ENCODE measurements around the gene RGPD6.
A peak's percentile ranks its signal among the peaks of the same experiment; 100 is the strongest.
"Not testable (repeated sequence)": the region's sequence is repeated elsewhere in the genome, so short reads cannot be mapped to it uniquely, and the experiment has no call there.

The RGPD6 gene

DNA sequence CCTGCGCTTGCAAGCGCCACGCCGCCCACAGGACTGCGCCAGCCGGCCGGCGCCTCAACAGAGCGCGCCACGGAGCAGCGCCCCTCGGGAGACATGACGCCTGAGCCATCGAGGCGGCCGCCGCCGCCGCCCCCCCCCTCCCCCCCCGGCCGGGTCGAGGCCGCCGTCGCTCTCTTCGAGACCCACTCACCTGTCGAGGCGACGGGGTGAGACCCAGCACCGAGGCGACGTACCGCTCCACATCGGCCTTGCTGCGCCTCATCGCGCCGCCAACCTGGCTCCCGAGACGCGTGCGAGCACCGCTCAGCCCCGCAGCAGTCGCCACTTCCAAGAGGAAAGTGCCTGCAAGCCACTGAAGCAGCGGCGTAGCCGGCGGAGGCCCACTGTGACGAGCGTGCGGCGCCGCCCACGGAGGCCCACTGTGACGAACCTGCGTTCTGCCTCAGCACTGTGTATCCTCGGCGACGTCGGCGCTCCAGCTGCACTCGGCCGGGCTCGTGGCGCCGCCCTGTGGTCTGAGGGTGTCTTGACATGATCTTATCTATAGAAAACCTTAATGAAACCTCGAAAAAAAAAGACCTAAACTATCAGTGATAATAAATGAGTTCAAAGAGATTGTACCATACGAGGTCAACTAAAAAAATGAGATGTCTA is at the start of gene RGPD6:
Gene RGPD6 (minus strand): TSS at position 460 of the 654 bp plus-strand sequence. CDS start 198 bp downstream, at position 262.
- DNase-seq, result not testable (repeated sequence)

DNA sequence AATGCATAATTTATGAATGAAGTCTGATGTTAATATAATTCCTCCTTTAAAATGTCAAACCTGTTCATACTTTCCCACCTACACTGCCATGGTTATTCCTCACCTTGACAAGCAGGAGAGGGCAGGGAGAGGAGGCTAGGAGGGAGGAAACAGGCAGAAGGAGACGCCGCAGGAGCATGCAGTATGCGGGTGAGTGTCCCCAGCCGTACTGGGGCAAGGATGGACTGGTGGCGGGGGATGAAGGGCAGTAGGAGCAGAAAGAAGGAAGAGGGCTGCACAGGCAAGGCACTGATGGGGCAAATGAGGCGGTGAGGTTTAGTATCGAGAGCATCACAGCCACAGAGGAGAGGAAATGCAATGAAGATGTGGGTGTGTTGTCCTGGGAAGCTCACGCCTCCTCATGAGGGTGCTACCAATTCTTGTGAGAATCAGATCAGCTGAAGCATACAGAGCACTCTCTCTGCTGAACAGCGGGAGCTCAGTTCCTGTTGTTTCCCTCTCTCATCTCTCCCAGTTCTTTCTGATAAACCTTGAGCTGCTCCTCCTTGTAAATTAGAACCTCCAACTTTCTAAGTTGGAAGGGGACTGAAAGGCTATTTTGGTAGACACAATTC is 42.4 kb upstream of the RGPD6 start:
- not testable (repeated sequence) for DNase-seq

- DNase-seq, result not testable (repeated sequence)
Measured at GRCh38 chr2:110613927-110614326, 36.9 kb upstream of the RGPD6 start.

GRCh38 chr2:110610613-110611250 is 33.7 kb upstream of the RGPD6 start:
- peak; percentile 26 for DNase-seq

DNA sequence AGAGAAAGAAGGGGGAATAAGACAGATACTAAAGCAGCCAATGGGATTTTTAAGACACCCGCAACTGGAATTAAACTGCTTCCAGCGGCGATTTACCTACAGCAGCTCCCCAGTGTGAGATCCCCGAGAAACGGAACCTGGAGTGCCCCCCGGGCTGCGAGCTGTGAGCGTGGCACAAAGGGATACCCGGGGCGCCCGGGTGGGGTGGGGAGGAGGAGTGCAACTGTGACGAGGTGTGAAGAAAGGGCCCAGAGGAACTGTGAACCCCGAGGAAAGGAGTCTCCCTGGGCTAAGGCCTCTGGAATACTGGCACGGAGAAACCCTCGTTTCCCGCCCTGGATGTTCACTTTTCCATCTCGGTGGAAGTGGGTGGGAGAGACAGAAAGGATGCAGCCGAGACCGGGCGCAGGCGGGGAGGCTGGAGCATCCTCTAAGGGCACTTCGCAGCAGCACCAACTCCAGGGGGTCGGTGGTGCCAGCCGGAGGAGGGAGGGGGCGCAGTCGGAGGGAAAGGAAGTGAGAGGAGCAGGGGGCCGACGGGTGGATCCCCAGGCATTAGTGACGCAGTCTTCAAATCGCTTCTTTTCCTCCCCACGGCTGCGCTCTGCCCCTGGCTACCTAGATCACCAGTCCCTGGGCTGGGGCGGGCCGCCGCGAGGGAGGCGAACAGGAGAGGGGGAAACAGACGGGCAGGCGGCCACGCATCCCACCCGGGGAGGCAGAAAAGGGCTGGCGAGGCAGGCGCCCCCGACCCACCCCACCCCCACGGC is 33.0 kb upstream of the RGPD6 start:
- not testable (repeated sequence) for DNase-seq

DNA sequence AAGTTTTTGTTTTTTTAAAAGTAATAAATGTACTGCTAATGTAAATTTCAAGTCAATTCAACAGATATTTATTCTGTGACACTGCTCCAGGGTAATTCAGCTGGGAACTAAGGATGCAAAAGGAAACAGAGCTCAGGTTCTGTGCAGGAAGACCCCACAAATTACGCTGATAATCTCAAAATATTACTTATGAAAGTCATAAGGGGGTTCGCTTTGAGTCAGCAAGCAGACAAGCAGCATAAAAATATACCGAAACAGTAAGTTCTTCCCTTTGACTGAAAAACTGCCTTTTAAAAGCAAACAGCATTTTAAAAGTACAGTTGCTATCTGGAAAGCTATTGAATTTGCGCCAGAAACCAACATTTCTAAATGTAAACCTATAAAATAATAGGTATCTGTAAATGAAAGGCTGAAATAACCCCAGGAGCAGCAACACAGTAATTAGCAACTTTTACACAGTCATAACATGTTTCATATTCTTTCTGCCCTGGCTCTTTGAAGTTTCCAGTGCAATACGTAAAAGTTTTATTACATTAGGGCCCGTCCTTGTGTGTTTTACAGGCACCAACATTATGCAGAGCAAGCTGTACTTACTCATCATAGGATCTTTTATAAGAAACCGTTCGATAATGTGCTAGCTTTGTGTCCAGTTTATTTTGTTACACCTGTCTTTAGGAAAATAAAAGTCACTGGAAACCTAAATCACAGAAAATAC is 31.9 kb upstream of the RGPD6 start:
- DNase-seq, result not testable (repeated sequence)

GRCh38 chr2:110605057-110605456 is 28.0 kb upstream of the RGPD6 start:
- not testable (repeated sequence) for DNase-seq

- DNase-seq, result not testable (repeated sequence)
Measured at GRCh38 chr2:110603917-110604591, 27.0 kb upstream of the RGPD6 start.

DNA sequence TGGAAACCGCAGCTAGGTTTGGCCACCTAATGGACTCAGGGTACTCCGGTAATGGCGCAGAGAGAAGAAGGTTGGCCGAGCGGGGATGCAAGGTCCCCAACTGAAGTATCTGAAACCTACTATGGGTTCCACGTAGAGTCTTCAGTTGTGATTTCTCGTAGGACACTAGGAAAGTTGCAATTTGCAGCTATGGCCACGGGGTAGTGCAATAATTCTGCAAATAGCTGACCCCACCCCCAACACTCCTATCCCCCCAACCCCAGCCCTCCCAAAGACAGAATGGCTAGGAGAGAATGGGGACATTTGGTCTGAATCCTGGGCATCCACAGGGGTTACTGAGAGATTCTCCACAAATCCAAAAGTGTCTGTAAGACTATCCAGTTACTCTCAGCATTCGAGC is 25.1 kb upstream of the RGPD6 start:
- DNase-seq, result not testable (repeated sequence)

- DNase-seq, result not testable (repeated sequence)
Measured at GRCh38 chr2:110591973-110592372, 15.0 kb upstream of the RGPD6 start.

DNA sequence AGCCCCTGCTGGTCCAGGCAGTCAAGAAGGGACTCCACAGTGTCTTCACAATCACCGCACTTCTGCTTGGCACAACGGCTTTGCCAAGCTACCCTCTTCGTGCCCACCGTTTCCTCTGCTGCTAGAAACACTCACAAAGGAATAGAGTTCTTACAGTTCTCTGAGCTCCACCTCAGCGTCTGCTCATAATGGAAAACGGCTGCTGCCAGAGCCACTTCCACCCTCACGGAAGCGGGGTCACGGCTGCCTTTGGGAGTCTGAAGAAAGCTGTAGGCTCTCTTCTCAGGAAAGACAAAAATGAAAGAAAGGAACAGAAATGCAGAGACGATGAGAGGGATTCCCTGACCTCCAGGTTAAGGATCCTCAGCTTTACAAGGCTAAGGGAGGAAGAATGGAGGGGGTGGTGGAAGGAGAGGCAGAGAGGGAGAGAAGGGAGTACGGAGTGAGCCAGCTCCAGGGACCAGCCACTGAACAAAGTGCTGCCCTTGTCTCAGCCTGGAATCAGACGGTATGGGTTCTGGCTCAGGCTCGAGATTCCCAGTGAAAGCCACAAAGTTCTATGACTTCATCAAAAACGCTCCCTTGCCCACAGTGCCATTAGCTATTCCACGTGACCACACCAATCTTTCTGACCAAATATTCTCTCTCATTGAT is 12.8 kb upstream of the RGPD6 start:
- DNase-seq, result not testable (repeated sequence)

DNA sequence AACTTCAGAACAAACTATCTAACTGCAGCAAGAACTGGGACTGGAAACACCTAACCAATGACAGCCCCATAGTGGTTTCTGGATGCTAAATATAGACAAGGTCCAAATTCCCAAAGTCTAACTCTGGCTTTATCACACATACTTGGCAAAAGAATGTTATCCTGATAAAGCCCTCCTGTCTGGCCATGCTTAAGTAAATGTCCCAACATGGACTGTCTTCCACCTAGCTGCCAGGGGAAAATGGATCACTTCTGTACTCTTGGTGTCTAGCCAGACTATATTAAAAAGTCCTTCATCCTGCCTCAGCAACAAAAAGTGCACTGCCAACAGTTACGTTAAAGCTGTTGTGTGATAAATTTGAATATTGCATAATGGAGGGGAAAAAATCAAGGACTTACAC is 11.5 kb upstream of the RGPD6 start:
- DNase-seq, result not testable (repeated sequence)

DNA sequence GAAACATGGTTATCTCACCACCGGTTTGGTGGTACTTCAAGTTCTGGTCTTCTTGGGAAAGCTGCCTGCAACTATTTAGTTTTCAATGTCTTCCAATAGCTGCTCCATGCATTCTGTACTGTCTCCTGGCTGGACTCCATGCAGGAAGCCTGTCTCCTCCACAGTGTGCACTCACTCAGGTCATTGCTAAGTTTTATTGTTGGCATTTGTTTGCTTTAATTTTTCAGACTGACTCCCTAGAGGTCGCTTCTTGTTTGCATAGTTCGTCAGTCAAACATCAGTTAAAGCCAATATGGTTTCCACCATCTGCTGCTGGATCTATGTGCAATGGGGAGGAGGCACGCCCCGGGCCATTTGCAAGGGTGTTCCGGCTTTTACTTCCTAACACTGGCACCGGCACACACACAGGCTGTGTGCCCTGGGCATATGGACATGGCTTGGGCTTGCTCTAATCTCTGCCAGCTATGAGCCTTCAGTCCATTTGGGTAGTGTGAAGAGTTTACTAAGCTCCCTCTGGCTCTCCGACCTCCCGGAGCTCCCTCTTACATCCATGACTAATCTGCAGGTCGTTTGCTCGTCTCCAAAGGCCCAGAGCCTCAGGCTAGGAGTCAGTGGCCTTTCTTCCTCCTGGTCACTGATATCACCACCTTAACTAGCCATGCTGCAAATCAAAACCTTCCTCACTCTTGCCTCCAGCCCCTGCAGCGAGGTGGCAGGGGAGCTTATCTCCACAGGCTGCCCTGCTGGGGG is 2.4 kb upstream of the RGPD6 start:
- not testable (repeated sequence) for DNase-seq

- not testable (repeated sequence) for DNase-seq
Measured at GRCh38 chr2:110578429-110578828, 1.4 kb upstream of the RGPD6 start.

DNA sequence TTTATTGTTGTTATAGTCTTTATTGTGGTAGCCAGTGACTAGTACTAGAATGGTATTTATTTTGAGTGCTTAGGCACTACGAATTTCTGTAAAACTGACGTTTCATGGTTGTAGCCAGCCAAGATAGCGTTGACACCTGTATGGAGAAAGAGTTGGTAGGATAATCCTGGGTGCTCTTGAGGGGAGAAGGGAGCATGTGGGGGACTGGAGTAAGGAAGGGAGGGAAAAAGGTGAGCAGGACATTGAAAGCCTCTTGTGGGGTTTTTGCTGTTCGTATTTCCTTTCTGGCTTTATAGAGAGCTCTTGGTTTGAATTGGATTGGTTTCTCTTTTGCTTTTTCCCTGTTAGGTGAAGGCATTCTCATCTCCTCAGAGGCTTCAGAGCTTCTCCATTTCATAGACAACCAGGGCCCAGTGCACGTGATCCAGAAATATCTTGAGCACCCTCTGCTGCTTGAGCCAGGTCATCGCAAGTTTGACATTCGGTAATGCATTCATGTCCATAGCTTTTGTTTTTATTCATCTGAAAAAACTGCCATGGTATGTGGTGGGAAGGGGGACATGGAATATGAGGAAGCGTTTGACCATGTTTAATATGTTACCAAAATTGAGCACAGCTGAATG is 77.2 kb downstream of the RGPD6 start:
- not testable (repeated sequence) for DNase-seq

GRCh38 chr2:110496027-110496426 is 81.0 kb downstream of the RGPD6 start:
- not testable (repeated sequence) for DNase-seq

DNA sequence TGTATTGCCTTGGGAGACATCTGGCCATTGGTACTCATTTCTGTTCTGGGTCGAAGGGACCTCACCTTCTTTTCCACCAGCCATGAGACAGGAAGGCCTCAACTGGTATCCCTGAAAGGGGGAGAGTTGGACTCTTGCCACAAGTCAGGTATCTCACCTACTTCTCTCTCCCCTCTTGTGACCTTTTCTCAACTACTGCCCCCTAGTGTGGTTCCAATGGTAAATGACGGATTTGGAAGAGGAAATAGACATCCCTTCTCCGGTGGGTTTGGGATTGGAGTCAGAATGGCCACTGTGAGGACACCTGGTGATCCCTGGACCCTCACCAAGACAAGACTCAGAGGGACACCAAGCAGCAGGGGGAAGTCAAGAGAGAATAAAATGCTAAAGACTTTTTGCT is 82.5 kb downstream of the RGPD6 start:
- not testable (repeated sequence) for DNase-seq

GRCh38 chr2:110488991-110489390 is 88.0 kb downstream of the RGPD6 start:
- not testable (repeated sequence) for DNase-seq

GRCh38 chr2:110482697-110483096 is 94.3 kb downstream of the RGPD6 start:
- DNase-seq, result not testable (repeated sequence)

DNA sequence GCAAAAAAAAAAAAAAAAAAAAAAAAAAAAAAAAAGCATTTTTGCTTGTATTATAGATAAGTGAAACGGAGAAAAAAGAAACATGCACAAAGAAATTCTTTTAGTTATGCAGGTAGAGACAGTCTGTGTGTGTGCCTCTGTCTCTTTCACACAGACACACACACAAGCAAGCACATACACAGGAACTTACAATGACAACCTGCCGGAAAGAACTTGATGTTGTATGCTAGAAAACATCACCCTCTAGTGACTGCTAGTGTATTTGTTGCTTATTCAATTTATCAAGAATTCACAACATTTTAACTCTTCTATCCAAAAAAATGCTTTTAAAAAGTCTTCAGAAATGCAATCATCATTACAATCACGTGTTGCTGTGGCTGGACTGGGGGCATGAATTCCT is 95.8 kb downstream of the RGPD6 start:
- DNase-seq, result not testable (repeated sequence)

All from CD4-positive, alpha-beta T cell treated with Interleukin-17A for 1 hour (primary cell).